Fibroblast of skin of back (primary cell): ENCODE data around the gene H2AZ2.

Source experiments
- DNase-seq: peaks from one replicate; pipeline ENCODE4 v3.0.0-alpha.2; 2013

Gene H2AZ2

GRCh38 chr7:44783407-44783806 is 64.5 kb downstream of the H2AZ2 start:
- DNase-seq = no peak

GRCh38 chr7:44782460-44782859 is 65.4 kb downstream of the H2AZ2 start:
- DNase-seq = no peak
